Measurements from ENCODE around the gene UBA3.

GRCh38 chr3:69095636-69096035, 15.5 kb upstream of the UBA3 start:
- TF ChIP-seq GATA2 (IDR thresholded peaks at IDR 0.05; ENCODE audit: low read depth, low read length) (no peak), GATA3 (IDR thresholded peaks at IDR 0.05; ENCODE audit: low read depth, low read length) (no peak)

All from SH-SY5Y (cell line).